Neural cell (in vitro differentiated cells): ENCODE data around the gene IL1R2. TPM values are rescaled to one million over a fixed set of nuclear protein-coding genes. Genes with fewer than 3 reads are reported as not detected.

Experiments
- H2AFZ ChIP-seq: fragments of 200-600, 300-800 bp; sonication (generic), shearing (Covaris generic); 2 replicates; pipeline ENCODE4 v1.6.0; 2014; ENCODE audit warnings: low read depth, mild to moderate bottlenecking, antibody characterized with exemption, low read length, moderate library complexity
- H3F3A ChIP-seq: fragments of 200-600 bp; shearing (Covaris generic); 2 replicates; pipeline ENCODE4 v1.6.1; 2016; ENCODE audit warnings: mild to moderate bottlenecking, moderate library complexity, mixed read lengths, antibody characterized with exemption, low read length; ENCODE audit not compliant: insufficient read depth, poor library complexity, severe bottlenecking
- H3K27ac ChIP-seq: fragments of 200-600, 300-800 bp; sonication (generic), shearing (Covaris generic); 2 replicates; pipeline ENCODE4 v1.5.1; 2014; ENCODE audit warnings: mild to moderate bottlenecking, low read length, moderate library complexity
- H3K27me3 ChIP-seq: fragments of 300-800, 200-600 bp; sonication (generic), shearing (Covaris generic); 2 replicates; pipeline ENCODE4 v1.6.0; 2014; ENCODE audit warnings: mild to moderate bottlenecking, low read depth, low read length, moderate library complexity; ENCODE audit not compliant: insufficient read depth
- H3K36me3 ChIP-seq: fragments of 300-800, 200-600 bp; sonication (generic), shearing (Covaris generic); 2 replicates; pipeline ENCODE4 v1.5.1; 2014; ENCODE audit warnings: mild to moderate bottlenecking, antibody characterized with exemption, low read length, moderate library complexity; ENCODE audit not compliant: insufficient read depth
- H3K4me2 ChIP-seq: fragments of 300-800, 200-600 bp; sonication (generic), shearing (Covaris generic); 2 replicates; pipeline ENCODE4 v1.6.0; 2014; ENCODE audit warnings: mild to moderate bottlenecking, low read length
- H3K4me3 ChIP-seq: fragments of 300-800, 200-600 bp; sonication (generic), shearing (Covaris generic); 2 replicates; pipeline ENCODE4 v1.5.1; 2014; ENCODE audit warnings: mild to moderate bottlenecking, low read length, moderate library complexity
- H3K79me2 ChIP-seq: fragments of 200-600 bp; shearing (Covaris generic); replicated peaks from 2 replicates; pipeline ENCODE4 v1.6.0; 2014; ENCODE audit warnings: mild to moderate bottlenecking, low read length, moderate library complexity; ENCODE audit not compliant: insufficient read depth
- H3K9ac ChIP-seq: fragments of 300-800, 200-600 bp; sonication (generic), shearing (Covaris generic); 2 replicates; pipeline ENCODE4 v1.6.1; 2016; ENCODE audit warnings: mild to moderate bottlenecking, low read length, mixed read lengths
- H3K9me2 ChIP-seq: fragments of 200-600 bp; shearing (Covaris generic); 2 replicates; pipeline ENCODE4 v1.6.1; 2016; ENCODE audit warnings: mild to moderate bottlenecking, low read length, mixed read lengths; ENCODE audit not compliant: insufficient read depth
- H3K9me3 ChIP-seq: fragments of 200-600, 300-800 bp; sonication (generic), shearing (Covaris generic); 2 replicates; pipeline ENCODE4 v1.6.1; 2016; ENCODE audit warnings: mild to moderate bottlenecking, mixed run types, low read length, moderate library complexity, mixed read lengths
- H4K20me1 ChIP-seq: fragments of 200-600 bp; shearing (Covaris generic); 2 replicates; pipeline ENCODE4 v1.6.1; 2016; ENCODE audit warnings: mild to moderate bottlenecking, mixed run types; ENCODE audit not compliant: insufficient read depth
- CTCF ChIP-seq: fragments of 450-650 bp; IDR thresholded peaks from 2 replicates; pipeline ENCODE4 v1.5.1; 2014; ENCODE audit warnings: antibody characterized with exemption, mild to moderate bottlenecking, moderate library complexity; ENCODE audit not compliant: poor library complexity, severe bottlenecking
- EP300 ChIP-seq: fragments of 450-650 bp; conservative IDR thresholded peaks from 2 replicates; pipeline ENCODE4 v1.6.1; 2014; ENCODE audit warnings: antibody characterized with exemption, mild to moderate bottlenecking, moderate library complexity; ENCODE audit not compliant: poor library complexity, severe bottlenecking
- EZH2 ChIP-seq: fragments of 200-600, 300-800 bp; shearing (Covaris generic), sonication (generic); IDR thresholded peaks from 2 replicates; pipeline ENCODE4 v1.6.1; 2014; ENCODE audit warnings: antibody characterized with exemption, low read length, borderline replicate concordance, mild to moderate bottlenecking; ENCODE audit not compliant: insufficient read depth, poor library complexity, severe bottlenecking
- MXI1 ChIP-seq: fragments of 450-650 bp; conservative IDR thresholded peaks from 2 replicates; pipeline ENCODE4 v1.6.1; 2014; ENCODE audit warnings: antibody characterized with exemption, mild to moderate bottlenecking; ENCODE audit not compliant: poor library complexity, severe bottlenecking
- POLR2AphosphoS5 ChIP-seq: IDR thresholded peaks from 2 replicates; pipeline ENCODE4 v1.6.1; 2012
- RAD21 ChIP-seq: fragments of 450-650 bp; conservative IDR thresholded peaks from 2 replicates; pipeline ENCODE4 v1.6.1; 2014; ENCODE audit warnings: antibody characterized with exemption, mild to moderate bottlenecking, moderate library complexity
- REST ChIP-seq: IDR thresholded peaks from 2 replicates; pipeline ENCODE4 v1.6.1; 2012; ENCODE audit warnings: borderline replicate concordance
- SMC3 ChIP-seq: fragments of 450-650 bp; conservative IDR thresholded peaks from 2 replicates; pipeline ENCODE4 v1.6.1; 2014; ENCODE audit warnings: antibody characterized with exemption, mild to moderate bottlenecking, moderate library complexity; ENCODE audit not compliant: poor library complexity
- TAF1 ChIP-seq: IDR thresholded peaks from 2 replicates; pipeline ENCODE4 v1.6.1; 2012; ENCODE audit warnings: low read depth
- polyA plus RNA-seq: library from polyadenylated mRNA; depleted of rRNA; stranded (reverse); fragments of >200 nt; gene quantifications from 2 replicates; pipeline ENCODE4 v1.2.3, GENCODE V29; 2014

The IL1R2 gene
- polyA plus RNA-seq, 1 donor from 2014 or later: not detected

- Histone ChIP-seq H3K9ac (no peak overlapping the region), H3K27ac (no peak overlapping the region), H3K9me3 (no peaks in the 10 kb centered on the region), H3K4me3 (no peak overlapping the region), H2AFZ (no peak overlapping the region), H3F3A (no peaks in the 10 kb centered on the region), H4K20me1 (no peaks in the 10 kb centered on the region), H3K9me2 (no peaks in the 10 kb centered on the region), H3K36me3 (no peaks in the 10 kb centered on the region), H3K79me2 (no peaks in the 10 kb centered on the region), H3K27me3 (no peaks in the 10 kb centered on the region), H3K4me2 (no peak overlapping the region)
- no peak for TF ChIP-seq CTCF
- TF ChIP-seq MXI1: no peak
- TF ChIP-seq EP300: no peak
- TF ChIP-seq POLR2AphosphoS5: no peak
- no peak for TF ChIP-seq EZH2
- TF ChIP-seq RAD21: no peak
- no peak for TF ChIP-seq REST
Measured at GRCh38 chr2:102000813-102001766, 9.3 kb downstream of the IL1R2 start.

- TF ChIP-seq TAF1 (no peak), POLR2AphosphoS5 (no peak), EP300 (no peak), MXI1 (no peak), SMC3 (no peak), REST (no peak), EZH2 (no peak), RAD21 (no peak), CTCF (no peak)
- no peaks in the 10 kb centered on the region for H3K9me3 ChIP-seq
- no peaks in the 10 kb centered on the region for H3K36me3 ChIP-seq
- H3K27ac ChIP-seq: no peak overlapping the region
- no peak overlapping the region for H3K4me3 ChIP-seq
- no peak overlapping the region for H2AFZ ChIP-seq
- H4K20me1 ChIP-seq: no peaks in the 10 kb centered on the region
- no peaks in the 10 kb centered on the region for H3K27me3 ChIP-seq
- no peaks in the 10 kb centered on the region for H3K79me2 ChIP-seq
- H3F3A ChIP-seq: no peaks in the 10 kb centered on the region
- H3K9me2 ChIP-seq: no peaks in the 10 kb centered on the region
- H3K4me2 ChIP-seq: no peak overlapping the region
- no peak overlapping the region for H3K9ac ChIP-seq
Measured at GRCh38 chr2:102001767-102002142, 10.0 kb downstream of the IL1R2 start.
